NT2/D1 (cell line): ENCODE results near the gene PTPRO.

Experiments used
- SUZ12 ChIP-seq: IDR thresholded peaks from 2 replicates; pipeline ENCODE4 v1.6.1; 2011; ENCODE audit not compliant: insufficient read length, insufficient read depth; ENCODE audit errors: extremely low read depth
- YY1 ChIP-seq: IDR thresholded peaks from 2 replicates; pipeline ENCODE4 v1.6.1; 2011; ENCODE audit not compliant: insufficient read length, insufficient read depth

GRCh38 chr12:15563663-15564062, 241.4 kb downstream of the PTPRO start:
- TF ChIP-seq SUZ12 (no peak), YY1 (no peak)
